ENCODE results near the gene KLHL11.

KLHL11 gene

GRCh38 chr17:41813699-41814124 is 51.5 kb downstream of the KLHL11 start:
- TF ChIP-seq, protein P1, sequence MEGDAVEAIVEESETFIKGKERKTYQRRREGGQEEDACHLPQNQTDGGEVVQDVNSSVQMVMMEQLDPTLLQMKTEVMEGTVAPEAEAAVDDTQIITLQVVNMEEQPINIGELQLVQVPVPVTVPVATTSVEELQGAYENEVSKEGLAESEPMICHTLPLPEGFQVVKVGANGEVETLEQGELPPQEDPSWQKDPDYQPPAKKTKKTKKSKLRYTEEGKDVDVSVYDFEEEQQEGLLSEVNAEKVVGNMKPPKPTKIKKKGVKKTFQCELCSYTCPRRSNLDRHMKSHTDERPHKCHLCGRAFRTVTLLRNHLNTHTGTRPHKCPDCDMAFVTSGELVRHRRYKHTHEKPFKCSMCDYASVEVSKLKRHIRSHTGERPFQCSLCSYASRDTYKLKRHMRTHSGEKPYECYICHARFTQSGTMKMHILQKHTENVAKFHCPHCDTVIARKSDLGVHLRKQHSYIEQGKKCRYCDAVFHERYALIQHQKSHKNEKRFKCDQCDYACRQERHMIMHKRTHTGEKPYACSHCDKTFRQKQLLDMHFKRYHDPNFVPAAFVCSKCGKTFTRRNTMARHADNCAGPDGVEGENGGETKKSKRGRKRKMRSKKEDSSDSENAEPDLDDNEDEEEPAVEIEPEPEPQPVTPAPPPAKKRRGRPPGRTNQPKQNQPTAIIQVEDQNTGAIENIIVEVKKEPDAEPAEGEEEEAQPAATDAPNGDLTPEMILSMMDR (IDR thresholded peaks at IDR 0.05) = no peak
- H3K9me3 ChIP-seq = no peaks in the 10 kb centered on the region
- H3K27ac ChIP-seq = no peak overlapping the region
- H3K4me1 ChIP-seq (ENCODE audit: control insufficient read depth in 1 of 2, insufficient read depth in 1 of 2, low read depth in 1 of 2, low read length in 1 of 2) = peaks cover 15 to 18% of the 10 kb centered on the region in 2 experiments
- H3K36me3 ChIP-seq = no peaks in the 10 kb centered on the region
- H3K27me3 ChIP-seq = peaks cover 65% of the 10 kb centered on the region
- H3K4me3 ChIP-seq (ENCODE audit: low read depth in 1 of 2, low read length in 1 of 2) = no peak overlapping the region

DNA sequence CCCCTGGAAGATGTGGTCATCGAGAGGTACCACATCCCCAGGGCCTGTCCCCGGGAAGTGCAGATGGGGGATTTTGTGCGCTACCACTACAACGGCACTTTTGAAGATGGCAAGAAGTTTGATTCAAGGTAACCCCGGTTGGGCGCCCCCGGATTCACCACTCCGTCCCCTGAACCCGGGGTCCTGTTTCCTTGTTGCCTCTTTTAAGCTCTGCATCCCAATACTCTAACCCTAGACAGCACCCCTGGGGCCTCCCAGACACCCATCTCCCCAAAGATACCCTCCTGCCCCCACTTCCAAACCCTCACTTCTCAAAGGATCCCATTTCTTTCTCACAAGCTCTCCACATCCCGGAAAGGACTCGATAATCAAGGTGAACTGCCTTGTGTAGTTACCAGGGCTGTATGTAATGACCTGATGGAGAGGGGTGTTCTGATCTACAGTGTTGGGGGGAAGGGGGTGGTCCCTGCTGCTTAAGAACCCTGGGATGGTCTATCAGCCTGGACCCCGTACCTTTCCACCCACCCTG is 52.0 kb downstream of the KLHL11 start:
- H3K9me3 ChIP-seq = no peaks in the 10 kb centered on the region
- H3K4me1 ChIP-seq (ENCODE audit: control insufficient read depth in 1 of 2, insufficient read depth in 1 of 2, low read depth in 1 of 2, low read length in 1 of 2) = peaks cover 15 to 18% of the 10 kb centered on the region in 2 experiments
- H3K27ac ChIP-seq = no peak overlapping the region
- H3K36me3 ChIP-seq = no peaks in the 10 kb centered on the region
- TF ChIP-seq, protein P1 (IDR thresholded peaks at IDR 0.05) = no peak
- no peak overlapping the region for H3K4me3 ChIP-seq (ENCODE audit: low read depth in 1 of 2, low read length in 1 of 2)
- peaks cover 69% of the 10 kb centered on the region for H3K27me3 ChIP-seq

DNA sequence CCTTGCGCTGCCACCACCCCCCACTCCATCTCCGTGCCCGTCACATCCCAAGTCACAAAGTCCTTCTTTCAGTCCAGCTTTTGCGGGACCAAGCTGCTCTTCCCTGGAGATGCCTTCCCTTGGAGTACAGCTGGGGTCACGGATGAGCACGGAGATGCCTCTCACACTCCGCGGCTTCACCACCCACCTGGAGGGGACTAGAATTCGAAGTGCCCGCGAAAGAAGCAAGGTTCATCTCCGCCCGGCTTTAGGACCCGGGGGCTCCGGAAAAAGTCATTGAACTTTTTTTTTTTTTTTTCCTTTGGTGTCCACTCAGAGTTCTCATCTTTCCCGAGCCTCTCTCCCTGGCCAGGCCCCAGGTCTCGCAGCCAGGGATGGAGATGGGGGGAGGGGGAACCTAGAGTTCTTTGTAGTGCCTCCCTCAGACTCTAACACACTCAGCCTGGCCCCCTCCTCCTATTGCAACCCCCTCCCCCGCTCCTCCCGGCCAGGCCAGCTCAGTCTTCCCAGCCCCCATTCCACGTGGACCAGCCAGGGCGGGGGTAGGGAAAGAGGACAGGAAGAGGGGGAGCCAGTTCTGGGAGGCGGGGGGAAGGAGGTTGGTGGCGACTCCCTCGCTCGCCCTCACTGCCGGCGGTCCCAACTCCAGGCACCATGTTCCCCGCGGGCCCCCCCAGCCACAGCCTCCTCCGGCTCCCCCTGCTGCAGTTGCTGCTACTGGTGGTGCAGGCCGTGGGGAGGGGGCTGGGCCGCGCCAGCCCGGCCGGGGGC is 52.7 kb downstream of the KLHL11 start, which contains the start of gene FKBP10:
Gene FKBP10 (plus strand): TSS at position 624 of the 771 bp plus-strand sequence. CDS start 31 bp downstream, at position 655.
- H3K27ac ChIP-seq = no peak within 1 kb of the TSS
- H3K9me3 ChIP-seq = no peaks in the 10 kb centered on the region
- TF ChIP-seq, protein P1 (IDR thresholded peaks at IDR 0.05) = no peak
- H3K4me3 ChIP-seq (ENCODE audit: low read depth in 1 of 2, low read length in 1 of 2) = peak within 1 kb of the TSS; percentile 47 to 53
- H3K4me1 ChIP-seq (ENCODE audit: control insufficient read depth in 1 of 2, insufficient read depth in 1 of 2, low read depth in 1 of 2, low read length in 1 of 2) = peaks cover 15 to 18% of the 10 kb centered on the region in 2 experiments
- H3K36me3 ChIP-seq = no peaks in the 10 kb centered on the region
- H3K27me3 ChIP-seq = peaks cover 69% of the 10 kb centered on the region

DNA sequence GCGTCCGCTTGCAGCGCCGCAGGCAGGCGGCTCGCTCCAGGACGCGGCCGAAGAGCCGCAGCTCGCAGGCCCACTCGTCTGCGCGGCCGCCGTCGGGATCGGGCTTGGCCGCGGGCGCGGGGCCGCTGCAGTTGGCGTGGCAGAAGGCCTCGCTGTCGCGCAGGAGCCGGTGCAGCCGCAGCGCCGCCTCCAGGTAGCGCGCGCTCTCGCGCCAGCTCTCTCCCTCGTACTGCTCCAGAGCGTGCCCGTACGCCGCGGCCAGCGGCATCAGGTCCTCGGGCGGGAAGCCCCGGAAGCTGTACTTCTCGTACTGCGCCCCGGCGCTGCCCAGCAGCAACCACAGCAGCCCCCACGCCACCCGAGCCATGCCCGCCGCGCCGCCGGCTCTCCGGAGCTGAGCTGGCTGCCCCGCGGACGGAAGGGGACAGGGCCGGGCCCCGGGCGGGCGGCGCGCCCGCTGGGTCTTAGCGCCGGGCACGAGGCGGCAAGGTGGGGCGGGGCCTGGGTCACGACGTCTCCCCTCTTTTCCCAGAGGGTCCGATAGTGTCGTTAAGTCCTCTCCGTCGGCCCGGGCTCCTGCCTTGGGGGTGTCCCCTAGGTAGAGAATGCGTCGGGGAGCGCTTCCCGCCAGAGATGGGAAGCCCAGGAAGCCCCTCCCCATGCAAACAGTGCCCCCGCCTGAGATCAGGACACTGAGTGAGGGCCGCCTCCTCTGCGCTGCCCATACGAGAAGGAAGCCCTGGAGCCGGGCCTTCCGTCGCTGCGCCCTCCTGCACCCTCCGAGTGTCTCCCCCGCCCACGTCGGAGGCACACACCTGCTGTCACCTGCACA is 53.5 kb downstream of the KLHL11 start, which contains the start of gene P3H4:
Gene P3H4 (minus strand): TSS at position 401 of the 832 bp plus-strand sequence. CDS start 34 bp downstream, at position 367.
- Histone ChIP-seq H3K27ac (no peak within 1 kb of the TSS), H3K27me3 (peaks cover 69% of the 10 kb centered on the region), H3K36me3 (no peaks in the 10 kb centered on the region), H3K4me3 (ENCODE audit: low read depth in 1 of 2, low read length in 1 of 2) (peak within 1 kb of the TSS; percentile 47 to 53), H3K4me1 (ENCODE audit: control insufficient read depth in 1 of 2, insufficient read depth in 1 of 2, low read depth in 1 of 2, low read length in 1 of 2) (peaks cover 15 to 18% of the 10 kb centered on the region in 2 experiments), H3K9me3 (no peaks in the 10 kb centered on the region)
- TF ChIP-seq, protein P1 (IDR thresholded peaks at IDR 0.05) = no peak

Measured in neutrophil (primary cell).